Cardiac muscle cell (in vitro differentiated cells and primary cell): Measurements from ENCODE around the gene ECSCR. TPM values are rescaled to one million over a fixed set of nuclear protein-coding genes. Genes with fewer than 3 reads are reported as not detected.

Experiments
- DNase-seq, 2 donors: peaks; one replicate each; pipeline versions ENCODE4 v3.0.0 to v3.0.0-alpha.2; 2010 to 2017; ENCODE audit warnings: low read depth in 1 of 2, low spot score in 1 of 2
- H3K27ac ChIP-seq: fragments of 200-600 bp; sonication (generic); 2 replicates; pipeline ENCODE4 v1.5.1; 2016
- H3K27me3 ChIP-seq: fragments of 200-600 bp; sonication (generic); 2 replicates; pipeline ENCODE4 v1.6.0; 2016; ENCODE audit warnings: control low read depth
- H3K36me3 ChIP-seq: fragments of 200-600 bp; sonication (generic); 2 replicates; pipeline ENCODE4 v1.5.1; 2016; ENCODE audit warnings: control low read depth
- H3K4me1 ChIP-seq: fragments of 200-600 bp; sonication (generic); 2 replicates; pipeline ENCODE4 v1.8.1; 2017; ENCODE audit warnings: low read depth, mild to moderate bottlenecking, mixed run types
- H3K4me3 ChIP-seq: fragments of 200-600 bp; sonication (generic); 2 replicates; pipeline ENCODE4 v1.5.1; 2016; ENCODE audit warnings: mild to moderate bottlenecking
- H3K9me3 ChIP-seq: fragments of 200-600 bp; sonication (generic); 2 replicates; pipeline ENCODE4 v1.5.1; 2017; ENCODE audit warnings: low read depth, mild to moderate bottlenecking, control low read depth
- CTCF ChIP-seq: IDR thresholded peaks from 2 replicates; pipeline ENCODE4 v1.5.1; 2012; ENCODE audit warnings: low read depth, mild to moderate bottlenecking, low read length
- polyA plus RNA-seq: library from polyadenylated mRNA; unstranded; fragments of >200 nt; fragmentation: Nextera tagmentation; extraction: Ambion mirVana; gene quantifications from 2 replicates; pipeline ENCODE4 v1.2.1, GENCODE V29; 2016
- total RNA-seq: library from RNA; depleted of rRNA; stranded (reverse); fragments of >200 nt; gene quantifications from 2 replicates; pipeline ENCODE4 v1.2.3, GENCODE V29; 2016

Gene ECSCR
- total and polyA plus RNA-seq, 2 experiments from 2014 or later: 0.97 TPM; not detected in 1

DNA sequence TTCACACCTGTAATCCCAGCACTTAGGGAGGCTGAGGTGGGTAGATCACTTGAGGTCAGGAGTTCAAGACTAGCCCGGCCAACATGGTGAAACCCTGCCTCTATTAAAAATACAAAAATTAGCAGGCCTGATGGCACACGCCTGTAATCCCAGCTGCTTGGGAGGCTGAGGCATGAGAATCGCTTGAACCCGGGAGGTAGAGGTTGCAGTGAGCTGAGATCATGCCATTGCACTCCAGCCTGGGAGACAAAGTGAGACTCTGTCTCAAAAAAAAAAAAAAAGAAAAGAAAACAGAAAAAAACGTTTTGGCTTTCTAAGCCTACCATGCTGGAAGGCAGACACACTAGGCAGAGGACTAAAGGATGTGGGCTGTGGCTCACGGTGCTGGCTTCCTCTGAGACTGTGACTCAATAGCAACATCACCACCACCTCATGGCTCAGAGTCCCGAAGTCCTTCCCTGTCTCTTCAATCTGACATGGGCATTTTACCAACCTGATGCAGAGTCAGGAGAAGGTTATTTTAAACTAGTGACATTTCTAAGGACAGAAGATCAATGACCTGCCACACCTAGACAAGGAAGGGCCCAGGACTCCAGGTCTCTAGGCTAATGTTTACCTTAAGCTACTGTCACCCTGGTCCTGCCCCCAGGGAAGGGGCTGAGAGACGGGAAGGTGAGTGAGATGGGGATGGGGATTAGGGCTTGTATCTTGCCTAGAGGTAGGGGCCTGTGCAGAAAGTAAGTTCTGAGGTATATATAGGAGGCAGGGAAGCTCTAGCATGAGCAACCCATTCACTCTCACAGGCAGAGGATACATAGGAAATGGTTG lies 3.7 kb downstream of the ECSCR start:
- TF ChIP-seq CTCF: no peak
- Histone ChIP-seq H3K4me3 (no peak overlapping the region), H3K36me3 (no peaks in the 10 kb centered on the region), H3K4me1 (no peaks in the 10 kb centered on the region), H3K27me3 (no peaks in the 10 kb centered on the region), H3K9me3 (no peaks in the 10 kb centered on the region), H3K27ac (no peak overlapping the region)
- peak in 1 of 2 donors; percentile 57 for DNase-seq

DNA sequence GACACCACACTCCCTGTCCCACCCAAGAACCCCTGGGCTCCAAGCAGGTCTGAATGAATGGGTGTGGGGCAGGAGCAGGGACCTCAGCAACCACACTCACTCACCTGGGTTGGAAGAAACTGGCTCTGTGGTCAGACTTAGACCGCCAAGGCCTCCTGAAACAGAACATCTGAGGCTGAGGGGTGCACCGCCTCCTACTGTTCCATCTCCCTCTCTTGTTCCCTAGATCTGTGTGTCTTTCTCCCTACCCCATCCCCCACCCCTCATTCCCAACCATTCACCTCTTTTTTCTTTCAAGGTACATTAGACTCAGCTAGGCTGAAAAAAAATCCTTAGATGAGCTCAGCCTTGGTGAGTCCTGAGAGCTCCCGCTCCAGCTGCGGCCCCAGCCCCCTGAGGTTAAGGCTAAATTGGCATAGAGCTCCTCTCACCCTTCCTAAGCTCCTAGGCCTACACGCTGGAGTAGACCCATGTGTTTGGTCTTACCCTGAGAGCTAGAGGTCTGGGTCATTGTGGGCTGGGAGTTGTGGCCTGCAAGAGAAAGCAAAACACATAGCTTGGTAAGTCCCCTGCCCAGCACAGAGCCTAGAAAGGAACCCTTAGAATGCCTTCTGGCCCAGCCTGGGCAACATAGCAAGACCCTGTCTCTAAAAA lies 4.8 kb downstream of the ECSCR start:
- TF ChIP-seq CTCF: no peak
- Histone ChIP-seq H3K4me3 (no peak overlapping the region), H3K4me1 (no peaks in the 10 kb centered on the region), H3K27me3 (no peaks in the 10 kb centered on the region), H3K9me3 (no peaks in the 10 kb centered on the region), H3K27ac (no peak overlapping the region), H3K36me3 (no peaks in the 10 kb centered on the region)
- no peak for DNase-seq

DNA sequence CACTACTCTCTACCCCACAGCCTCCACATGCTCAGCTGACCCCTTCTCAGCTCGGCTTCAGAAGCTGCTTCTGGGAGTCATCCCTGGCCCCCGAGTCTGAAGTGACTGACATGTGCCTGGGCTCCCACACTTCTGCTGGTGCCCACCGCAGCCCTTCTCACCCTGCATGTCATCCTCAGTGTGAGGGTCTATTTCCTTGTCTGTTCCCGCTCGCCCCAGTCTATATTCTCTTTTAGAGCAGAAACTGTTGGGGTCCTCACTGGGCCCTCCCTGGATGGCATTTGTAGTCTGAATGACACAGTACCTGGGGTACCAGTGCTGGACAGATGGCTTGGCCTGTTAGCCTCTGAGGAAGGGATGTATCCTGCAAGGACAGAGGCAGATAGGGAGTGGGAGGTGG lies 5.3 kb downstream of the ECSCR start:
- Histone ChIP-seq H3K27me3 (no peaks in the 10 kb centered on the region), H3K27ac (no peak overlapping the region), H3K4me3 (no peak overlapping the region), H3K9me3 (no peaks in the 10 kb centered on the region), H3K4me1 (no peaks in the 10 kb centered on the region), H3K36me3 (no peaks in the 10 kb centered on the region)
- DNase-seq: no peak
- no peak for TF ChIP-seq CTCF

- H3K36me3 ChIP-seq: no peaks in the 10 kb centered on the region
- H3K4me3 ChIP-seq: no peak overlapping the region
- no peaks in the 10 kb centered on the region for H3K27me3 ChIP-seq
- no peak for TF ChIP-seq CTCF
- no peaks in the 10 kb centered on the region for H3K4me1 ChIP-seq
- DNase-seq: no peak
- no peaks in the 10 kb centered on the region for H3K9me3 ChIP-seq
- no peak overlapping the region for H3K27ac ChIP-seq
These were observed 5.8 kb downstream of the ECSCR start for GRCh38 chr5:139456776-139457175.

- Histone ChIP-seq H3K4me3 (no peak overlapping the region), H3K9me3 (no peaks in the 10 kb centered on the region), H3K27ac (no peak overlapping the region), H3K36me3 (no peaks in the 10 kb centered on the region), H3K4me1 (no peaks in the 10 kb centered on the region), H3K27me3 (no peaks in the 10 kb centered on the region)
- TF ChIP-seq CTCF: no peak
- DNase-seq: no peak
These were observed 7.8 kb downstream of the ECSCR start for GRCh38 chr5:139454568-139455290.
